ENCODE results near the gene CEACAM8.
"Not testable (repeated sequence)": the region's sequence is repeated elsewhere in the genome, so short reads cannot be mapped to it uniquely, and the experiment has no call there.

Gene CEACAM8

DNA sequence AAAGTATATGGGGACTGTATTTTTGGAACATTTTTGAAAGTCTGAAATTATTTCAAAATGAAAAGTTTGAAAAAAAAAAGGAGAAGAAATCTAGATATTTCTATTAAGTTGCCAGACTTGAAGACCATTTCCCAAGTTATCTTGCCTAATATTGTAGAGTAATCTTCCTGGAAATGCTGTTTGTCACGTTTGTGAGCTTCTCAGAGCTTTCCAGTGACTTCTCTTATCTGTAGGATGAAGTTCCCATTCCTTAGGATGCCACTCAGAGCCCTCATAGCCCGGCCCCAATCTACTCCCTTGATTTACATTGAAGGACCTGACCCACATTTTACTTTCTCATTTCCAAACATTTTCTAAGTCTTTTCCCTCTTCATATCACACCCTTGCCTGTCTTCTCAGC, 23.6 kb downstream of the CEACAM8 start:
- no peak for DNase-seq

DNA sequence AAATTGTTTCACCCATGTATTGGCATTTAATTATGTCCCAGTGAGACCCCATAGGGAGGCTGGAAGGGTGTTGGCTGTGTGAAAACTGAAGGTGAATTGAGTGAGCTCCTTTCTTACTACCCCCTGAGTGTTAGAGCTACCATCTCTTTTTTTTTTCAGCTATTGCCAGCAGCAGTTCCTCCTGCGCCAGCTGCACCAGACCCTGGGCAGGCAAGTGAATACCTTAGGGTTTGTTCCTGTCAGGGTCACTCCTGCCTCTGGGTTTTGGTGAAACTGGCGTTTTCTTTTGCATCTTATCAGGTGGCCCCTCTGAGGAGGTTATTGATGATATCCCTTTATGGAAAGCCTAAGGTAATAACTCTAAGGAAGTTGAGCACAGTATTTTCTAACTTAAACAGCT, 25.5 kb downstream of the CEACAM8 start:
- DNase-seq, result no peak

DNA sequence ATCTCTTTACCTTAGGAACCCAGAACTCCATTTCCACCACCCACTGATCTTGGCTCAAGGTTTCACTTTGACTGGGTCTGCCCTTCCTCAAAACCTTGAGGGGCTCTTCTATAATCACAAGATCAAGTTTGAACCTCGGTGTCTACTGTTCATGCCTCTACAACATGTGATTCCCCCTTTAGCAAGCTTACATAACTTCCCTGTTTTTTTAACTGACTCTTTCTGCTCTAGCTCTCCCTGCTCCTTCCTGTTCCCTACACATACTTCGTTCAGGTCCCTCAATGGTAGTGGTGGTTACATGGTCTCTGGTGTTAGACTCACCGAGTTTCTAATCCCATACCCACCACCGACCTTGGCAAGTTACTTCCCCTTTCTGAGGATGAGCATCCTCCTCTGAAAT, 26.7 kb downstream of the CEACAM8 start:
- DNase-seq, result no peak

DNA sequence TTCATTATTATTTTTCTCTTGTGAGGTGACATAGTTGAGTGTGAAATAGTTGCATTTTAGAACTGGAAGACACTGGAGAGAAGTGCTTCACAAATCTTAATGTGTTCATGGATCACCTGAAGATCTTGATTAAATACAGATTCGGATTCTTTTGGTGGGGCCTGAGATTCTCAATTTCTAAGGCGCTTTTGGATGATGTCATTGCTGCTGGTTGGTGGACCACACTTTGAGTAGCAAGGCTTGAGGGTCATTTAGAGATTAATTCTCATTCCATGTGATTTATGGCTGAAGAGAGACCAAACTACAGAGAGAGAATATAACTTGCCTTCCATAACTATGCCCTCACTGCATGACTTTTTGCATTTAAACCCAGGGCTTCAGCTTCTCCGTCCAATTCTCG, 27.2 kb downstream of the CEACAM8 start:
- no peak for DNase-seq

DNA sequence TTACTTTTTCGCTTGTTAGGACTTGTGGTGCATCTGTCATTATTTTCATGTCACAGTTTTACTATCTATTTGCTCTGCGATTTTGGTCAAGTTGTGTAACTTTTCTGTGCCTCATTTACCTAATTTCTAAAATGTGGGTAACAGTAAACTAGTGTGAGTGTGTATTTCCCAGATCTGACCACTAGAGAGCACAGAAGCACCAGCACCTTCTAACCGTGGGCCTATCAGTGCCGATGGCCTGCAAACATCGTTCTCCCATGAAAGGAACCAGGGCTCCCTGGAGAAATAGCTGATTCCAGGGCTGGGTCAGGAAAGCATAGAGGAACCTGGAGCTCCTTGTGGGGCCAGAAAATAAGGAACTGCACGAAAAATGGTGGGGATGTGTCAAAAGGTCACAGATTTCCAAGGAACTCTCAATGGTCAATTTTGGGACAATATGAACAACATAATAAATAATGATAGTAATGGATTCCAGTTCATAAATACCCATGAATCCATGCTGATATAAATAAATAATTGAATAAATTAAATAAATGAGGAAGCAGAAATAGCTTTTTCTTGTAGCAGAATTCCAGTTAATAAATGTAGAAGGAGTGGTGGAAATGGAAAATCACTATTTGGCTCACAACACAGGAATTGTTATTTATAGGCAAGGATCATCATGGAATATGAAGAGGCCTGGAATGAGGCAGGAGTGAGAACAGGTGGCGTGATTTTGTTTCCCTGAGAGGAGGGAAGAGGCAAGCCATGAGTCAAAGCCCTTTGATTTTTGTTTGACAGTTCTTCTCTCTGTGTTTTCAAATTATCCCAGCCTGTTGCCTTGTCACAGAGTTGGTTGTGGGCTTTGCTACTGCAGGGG, 31.1 kb downstream of the CEACAM8 start:
- no peak for DNase-seq

DNA sequence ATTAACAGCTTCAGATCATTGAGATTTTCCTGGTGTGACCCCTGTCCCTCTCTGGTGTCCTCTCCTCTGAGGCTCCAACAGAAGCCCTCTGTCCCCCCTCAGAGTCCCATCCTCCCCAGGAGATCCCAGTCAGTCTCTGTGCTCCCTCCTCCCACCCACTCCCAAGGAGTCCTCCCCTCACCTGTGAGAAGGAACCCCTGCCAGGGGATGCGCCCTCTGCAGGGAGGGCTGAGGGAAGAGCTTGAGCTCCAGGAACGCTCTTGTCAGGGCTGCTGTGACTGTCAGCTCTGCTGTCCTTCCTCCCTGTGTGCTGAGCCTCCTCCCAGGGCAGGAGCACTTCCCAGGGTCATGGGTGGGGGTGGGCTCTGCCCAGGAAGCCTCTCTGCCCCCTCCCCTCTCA, 33.2 kb downstream of the CEACAM8 start:
- no peak for DNase-seq

DNA sequence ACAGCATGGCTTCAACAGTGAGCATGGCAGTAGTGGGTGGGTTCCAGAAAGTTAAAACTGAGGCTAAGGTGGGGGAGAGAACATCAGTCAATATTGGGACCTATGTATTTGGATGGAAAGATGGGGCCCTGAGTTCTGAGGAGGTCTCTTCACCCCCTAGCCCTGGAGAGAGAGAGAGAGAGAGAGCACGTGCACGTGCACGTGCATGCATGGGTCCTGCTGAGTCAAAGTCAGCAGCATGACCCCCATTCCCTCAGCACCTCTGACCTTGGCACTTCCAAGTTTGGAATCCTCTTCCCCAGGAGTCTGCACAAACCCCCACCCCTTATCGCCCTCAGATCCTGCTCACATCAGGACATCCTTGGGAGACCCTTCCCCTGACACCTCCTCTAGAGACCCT, 34.0 kb downstream of the CEACAM8 start:
- no peak for DNase-seq

DNA sequence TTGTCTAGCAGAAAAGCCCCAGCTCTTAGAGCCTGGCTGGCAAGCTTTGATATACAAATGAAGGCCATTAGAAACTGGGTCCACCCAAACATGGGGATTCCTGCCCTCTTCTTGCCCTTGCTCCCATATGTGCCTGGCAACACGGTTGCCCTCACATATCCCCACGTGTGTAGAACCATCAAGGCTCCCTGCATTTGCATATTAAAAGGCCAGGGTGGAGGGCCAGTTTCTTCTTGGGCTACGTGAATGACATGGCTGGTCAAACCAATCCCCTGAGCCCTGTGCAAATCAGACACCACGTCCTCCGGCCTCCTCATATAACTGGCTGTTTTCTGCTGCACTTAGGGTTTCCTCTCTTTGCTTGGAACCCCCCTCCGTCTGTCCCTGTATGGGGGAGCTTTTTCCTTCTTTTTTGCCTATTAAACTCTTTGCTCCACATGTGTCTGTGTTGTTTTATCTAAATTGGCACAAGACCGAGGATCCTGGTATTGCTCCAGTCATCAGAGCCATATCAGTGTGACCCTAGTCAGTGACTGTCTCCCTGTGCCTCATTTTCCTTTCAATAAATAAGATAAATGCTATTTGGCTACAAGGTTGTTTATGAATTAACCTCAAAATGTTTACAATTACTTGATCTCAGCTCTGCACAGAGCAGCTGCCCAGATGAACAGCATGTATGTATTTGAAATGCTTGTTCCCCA, 36.1 kb downstream of the CEACAM8 start:
- DNase-seq, result no peak

DNA sequence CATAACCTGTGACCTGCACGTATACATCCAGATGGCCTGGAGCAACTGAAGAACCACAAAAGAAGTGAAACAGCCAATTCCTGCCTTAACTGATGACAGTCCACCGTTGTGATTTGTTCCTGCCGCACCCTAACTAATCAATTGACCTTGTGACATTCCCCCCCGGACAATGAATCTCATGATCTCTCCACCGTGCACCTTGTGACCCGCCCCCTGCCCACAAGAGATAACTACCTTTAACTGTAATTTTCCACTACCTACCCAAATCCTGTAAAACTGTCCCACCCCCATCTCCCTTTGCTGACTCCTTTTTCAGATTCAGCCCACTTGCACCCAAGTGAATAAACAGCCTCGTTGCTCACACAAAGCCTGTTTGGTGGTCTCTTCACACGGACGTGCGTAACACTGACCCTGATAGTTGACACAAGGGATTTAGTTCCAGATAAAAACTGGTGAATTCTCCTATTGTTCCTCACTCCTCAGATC, 37.3 kb downstream of the CEACAM8 start:
- DNase-seq, result not testable (repeated sequence)

DNA sequence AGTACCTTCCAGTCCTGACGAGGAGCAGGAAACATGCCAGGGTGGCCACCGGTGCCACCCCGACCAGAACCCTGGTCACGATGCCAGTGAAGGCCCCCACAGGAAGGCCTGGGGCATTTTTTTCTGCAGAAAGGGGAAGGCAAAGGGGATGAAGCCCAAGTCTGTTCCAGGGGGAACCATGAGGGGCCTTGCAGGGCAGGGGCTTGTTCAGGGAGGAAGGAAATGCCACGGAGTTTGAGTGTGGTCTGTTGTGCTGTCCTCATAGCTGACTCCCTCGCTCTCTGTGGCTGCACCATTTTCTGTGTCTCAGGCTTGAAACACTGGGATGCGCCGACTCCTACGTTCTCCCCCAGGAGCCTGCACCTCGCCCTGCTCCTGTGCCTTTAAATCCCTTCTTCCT, 38.9 kb downstream of the CEACAM8 start:
- no peak for DNase-seq

DNA sequence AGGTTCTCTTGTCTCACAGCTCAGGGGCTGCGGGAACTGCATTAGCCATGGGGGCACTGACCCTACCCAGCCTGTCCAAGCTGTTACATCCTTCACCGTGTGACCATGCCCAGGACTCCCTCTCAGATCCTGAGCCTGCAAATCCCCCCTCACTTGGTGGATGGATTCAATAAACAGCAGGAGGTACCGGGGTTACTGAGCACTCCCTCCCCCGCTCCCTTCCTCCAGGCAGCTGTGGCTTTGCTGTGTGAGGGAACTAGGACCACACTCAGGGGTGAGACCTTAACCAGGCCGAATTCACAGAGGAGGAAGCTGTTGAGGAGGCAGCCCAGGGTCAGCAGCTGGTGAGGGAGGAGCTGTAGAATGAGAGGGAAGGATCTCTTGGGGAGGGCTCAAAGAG, 39.4 kb downstream of the CEACAM8 start:
- DNase-seq, result no peak

DNA sequence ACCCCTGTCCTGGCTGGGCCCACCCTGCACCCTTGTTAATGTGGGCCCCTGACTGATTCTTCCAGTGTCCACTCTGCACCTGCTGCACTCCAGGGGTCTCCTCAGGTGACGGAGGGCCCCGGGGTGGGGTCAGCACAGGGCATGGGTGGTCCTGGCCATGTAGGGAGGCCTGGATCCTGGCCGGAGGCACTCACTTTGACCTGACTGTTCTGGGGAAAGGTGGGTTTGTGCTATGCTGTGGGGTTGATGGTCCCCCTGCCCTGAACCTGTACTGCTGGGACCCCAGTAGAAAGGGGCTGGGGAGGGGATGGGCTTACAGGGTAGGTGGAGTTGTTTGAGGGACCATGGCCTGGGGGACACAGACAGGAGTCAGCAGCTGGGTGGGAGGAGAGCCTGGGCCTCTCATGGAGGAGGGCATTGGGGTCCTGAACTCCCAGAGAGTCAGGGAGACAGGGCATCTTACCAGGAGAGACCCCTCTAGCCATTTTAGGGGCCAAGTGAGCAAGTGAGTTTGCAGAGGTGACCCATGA, 40.6 kb downstream of the CEACAM8 start:
- DNase-seq, result no peak

DNA sequence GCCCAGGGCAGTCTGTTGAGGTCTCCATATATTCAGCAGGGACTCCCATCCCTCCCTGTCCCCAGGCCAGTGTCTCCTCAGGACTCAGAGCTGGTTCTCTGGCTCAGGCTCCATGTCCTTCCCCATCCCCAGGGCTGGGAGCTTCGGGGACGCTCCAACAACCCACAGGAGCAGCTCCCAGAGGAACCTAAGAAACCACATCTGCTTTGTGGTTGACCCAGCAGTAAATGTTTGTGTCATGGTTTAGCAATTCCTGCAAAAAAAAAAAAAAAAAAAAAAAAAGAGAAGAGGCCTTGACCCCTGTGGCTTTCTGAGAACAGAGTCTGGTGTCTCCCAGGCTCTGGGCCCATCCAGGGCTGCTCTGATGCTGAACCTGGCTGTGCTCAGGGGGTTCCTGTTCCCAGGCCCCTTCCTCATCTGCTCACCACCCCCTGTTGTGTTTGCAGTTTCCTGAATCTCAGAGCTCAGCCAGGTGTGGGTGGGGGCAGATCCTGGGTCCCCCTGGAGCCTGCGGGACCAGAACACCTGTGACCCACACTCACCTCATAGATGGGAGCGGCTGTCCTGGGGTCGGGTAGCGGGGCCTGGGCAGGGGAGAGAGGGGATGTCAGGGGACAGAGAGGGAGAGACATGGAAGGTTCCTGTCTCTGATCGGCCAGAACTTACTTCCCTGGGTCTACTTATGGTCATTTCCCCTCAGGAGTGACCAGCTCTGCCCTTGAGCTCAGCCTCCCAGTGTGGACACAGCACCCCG, 41.3 kb downstream of the CEACAM8 start:
- no peak for DNase-seq

DNA sequence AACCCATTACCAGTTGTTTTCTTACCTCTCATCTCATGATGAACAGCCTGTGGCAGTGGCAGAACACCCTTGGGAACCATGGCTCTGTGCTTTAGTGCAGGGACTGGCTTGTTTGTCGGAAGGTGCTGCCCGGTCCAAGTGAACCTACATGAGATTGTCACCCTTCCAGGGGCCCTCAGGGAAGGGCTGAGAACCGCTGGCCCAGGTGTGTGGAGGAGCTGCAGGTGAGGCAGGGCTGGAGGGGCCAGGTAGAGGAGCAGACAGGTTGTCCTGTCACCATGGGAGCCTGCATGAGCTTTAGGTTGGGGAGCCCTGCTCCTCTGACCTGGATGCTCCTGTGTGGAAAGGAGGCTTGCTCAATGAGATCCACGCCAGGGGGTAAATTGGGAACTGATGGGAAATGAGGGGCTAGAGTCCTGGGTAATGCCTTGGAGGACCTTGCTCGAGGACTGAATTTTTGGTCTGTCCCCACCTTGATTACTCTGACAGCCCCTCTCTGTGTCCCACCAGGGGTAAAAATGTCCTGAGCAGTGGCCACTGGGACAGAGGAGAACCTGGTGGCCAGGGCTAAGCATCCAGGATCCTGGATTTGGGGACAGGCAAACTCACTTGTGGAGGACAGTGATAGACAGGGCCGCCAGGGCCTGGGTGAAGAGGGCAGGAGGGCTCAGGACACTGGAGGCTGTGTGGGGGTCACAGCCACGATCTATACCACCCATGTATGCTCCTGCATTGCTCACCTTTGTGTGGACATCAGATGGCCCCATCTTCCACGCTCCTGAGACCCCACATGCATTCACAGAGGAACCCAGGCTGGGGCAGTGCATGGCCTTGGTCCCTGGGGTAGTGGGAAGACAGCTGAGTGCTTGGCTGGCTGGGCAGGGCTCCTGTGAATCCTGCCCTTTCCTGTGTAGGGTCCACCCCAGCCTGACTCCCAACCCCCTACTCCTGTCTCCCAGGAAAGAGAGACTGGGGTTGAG, 42.3 kb downstream of the CEACAM8 start:
- no peak for DNase-seq

DNA sequence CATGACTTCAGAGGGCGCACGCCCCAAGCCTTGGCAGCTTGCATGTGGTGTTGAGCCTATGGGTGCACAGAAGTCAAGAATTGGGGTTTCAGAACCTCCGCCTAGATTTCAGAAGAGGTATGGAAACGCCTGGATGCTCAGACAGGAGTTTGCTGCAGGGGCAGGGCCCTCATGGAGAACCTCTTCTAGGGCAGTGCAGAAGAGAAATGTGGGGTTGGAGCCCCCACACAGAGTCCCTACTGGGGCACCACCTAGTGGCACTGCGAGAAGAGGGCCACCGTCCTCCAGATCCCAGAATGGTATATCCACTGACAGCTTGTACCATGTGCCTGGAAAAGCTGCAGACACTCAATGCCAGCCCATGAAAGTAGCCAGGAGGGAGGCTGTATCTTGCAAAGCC, 44.2 kb downstream of the CEACAM8 start:
- DNase-seq, result not testable (repeated sequence)

DNA sequence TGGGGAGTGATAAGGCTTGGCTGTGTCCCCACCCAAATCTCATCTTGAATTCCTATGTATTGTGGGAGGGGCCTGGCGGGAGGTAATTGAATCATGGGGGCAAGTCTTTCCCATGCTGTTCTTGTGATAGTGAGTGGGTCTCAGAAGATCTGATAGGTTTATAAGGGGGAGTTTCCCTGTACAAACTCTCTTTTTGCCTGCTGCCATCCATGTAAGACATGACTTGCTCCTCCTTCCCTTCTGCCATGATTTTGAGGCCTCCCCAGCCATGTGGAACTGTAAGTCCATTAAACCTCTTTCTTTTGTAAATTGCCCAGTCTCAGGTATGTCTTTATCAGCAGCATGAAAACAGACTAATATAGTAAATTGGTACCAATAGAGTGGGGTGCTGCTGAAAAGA, 45.7 kb downstream of the CEACAM8 start:
- not testable (repeated sequence) for DNase-seq

DNA sequence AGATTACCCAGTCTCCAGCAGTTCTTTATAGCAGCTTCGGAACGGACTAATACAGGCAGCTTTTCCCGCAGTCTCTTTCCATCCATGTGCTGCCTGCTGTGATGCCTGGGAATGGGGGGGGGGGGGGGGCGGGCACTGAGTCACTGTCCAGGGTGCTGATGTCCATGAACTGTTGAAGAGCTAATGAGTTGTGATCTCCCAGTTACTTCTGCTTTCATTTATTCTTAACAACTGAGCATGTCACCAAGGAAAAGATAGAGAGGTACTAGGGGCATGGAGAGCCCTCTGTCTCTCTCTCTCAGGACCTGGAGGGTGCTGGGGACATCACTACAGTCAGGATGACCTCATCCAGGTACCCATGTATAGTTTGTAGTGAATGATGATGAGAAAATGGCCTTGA, 46.2 kb downstream of the CEACAM8 start:
- no peak for DNase-seq

DNA sequence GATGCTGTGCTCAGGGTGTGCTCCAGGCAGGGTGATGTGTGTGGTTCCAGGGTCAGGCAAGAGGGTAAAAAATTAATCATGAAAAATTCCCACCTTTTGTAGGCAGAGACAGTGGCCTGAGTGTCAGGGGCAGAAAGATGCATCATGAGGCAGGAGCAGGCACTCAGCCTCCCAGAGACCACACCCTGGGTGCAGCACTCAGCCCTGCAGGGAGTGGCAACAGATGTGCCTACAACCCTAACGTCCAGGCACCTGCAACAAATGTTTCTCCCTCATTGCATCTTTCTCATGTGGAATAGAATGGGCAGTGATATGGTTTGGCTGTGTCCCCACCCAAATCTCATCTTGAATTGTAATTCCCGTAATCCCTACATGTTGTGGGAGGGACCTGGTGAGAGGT, 46.8 kb downstream of the CEACAM8 start:
- DNase-seq, result no peak

DNA sequence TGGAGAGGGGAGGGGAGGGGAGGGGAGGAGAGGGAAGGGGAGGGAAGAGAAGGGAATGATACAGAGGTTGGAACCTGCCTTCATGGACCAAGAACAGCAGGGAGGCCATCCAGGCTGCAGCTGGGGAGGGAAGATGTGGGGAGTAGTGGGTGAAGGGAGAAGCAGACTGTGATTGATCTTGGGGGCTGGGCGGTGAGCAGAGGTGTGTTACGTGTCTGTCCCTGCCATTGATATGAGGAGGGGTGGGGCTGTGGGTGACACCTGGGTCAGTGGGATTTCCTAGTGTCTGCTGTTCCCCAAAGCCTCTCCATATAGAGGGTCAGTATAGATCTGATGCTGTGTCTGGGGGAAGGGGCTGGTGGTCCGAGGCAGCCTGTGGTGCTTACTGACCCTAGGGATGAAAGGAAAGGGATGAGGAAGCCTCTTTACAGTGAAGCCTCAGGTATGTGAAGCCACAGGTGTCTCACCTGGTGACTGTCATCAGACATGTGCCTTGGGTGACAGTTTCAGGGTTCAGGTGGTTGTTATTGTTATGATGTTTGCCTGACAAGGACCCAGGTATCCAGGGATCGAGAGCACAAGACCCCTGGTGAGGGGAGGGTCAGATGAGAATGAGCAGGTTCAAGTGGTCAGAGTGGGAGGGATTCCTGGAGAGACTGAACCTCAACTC, 47.8 kb downstream of the CEACAM8 start:
- no peak for DNase-seq

DNA sequence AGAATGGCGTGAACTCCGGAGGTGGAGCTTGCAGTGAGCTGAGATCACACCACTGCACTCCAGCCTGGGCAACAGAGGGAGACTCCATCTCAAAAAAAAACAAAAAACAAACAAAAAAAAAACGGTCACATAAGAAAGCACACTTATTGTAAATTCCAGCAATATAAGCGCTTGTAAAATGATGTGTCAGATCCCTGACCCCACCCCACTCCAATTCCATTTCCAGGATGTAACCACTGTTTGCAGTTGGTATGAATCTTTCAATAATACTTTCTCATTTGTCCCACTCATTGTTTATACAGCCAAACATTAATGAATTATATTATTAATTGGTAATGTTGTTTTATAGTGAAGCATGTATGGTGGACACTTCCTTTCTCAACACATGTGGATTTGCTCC, 50.6 kb downstream of the CEACAM8 start:
- DNase-seq, result no peak

DNA sequence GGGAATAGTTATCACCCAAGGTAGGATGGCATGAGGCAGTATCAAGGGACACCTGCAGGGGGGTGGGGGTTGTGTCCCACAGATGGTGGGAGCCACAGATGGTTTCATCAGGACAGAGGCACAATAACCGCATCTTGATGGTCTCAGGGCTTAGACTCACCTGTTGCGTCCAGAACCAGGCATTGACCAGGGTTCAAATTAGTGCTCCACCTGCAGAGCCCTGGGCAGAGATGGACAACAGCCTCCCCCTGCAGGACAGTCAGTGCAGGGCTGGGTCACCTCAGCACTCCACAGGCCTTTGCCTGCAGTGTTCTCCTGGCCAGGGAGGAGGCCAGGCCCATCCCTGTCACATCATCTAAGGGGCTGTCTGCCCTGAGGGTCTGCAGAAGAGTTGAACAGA, 51.9 kb downstream of the CEACAM8 start:
- no peak for DNase-seq

All from NK-92 treated with Interleukin-12 subunit alpha and Interleukin-12 subunit beta, amount 100 ng/mL, for 24 hours (cell line).